GM12801 (cell line): Measurements from ENCODE around the gene CBFA2T3.

Experiments
- CTCF ChIP-seq: IDR thresholded peaks from one replicate; pipeline ENCODE4 v1.5.1; 2011; ENCODE audit warnings: control low read depth; ENCODE audit not compliant: insufficient read length; ENCODE audit errors: extremely low read depth

Gene CBFA2T3

GRCh38 chr16:88861359-88861758, 115.6 kb downstream of the CBFA2T3 start:
- no peak for TF ChIP-seq CTCF

- no peak for TF ChIP-seq CTCF
Measured at GRCh38 chr16:88859381-88860091, 117.5 kb downstream of the CBFA2T3 start.

- TF ChIP-seq CTCF: no peak
Measured at GRCh38 chr16:88857728-88858339, 119.2 kb downstream of the CBFA2T3 start.

GRCh38 chr16:88856828-88857727, 119.9 kb downstream of the CBFA2T3 start, which contains the start of the genes GALNS and TRAPPC2L:
GALNS (minus strand) TSS chr16:88856947; CDS start chr16:88856877, 70 bp downstream.
TRAPPC2L (plus strand) TSS chr16:88857127; CDS start chr16:88857151, 24 bp downstream.
- no peak for TF ChIP-seq CTCF

- TF ChIP-seq CTCF: no peak
Measured at GRCh38 chr16:88856122-88856827, 120.7 kb downstream of the CBFA2T3 start.

- TF ChIP-seq CTCF: no peak
Measured at GRCh38 chr16:88855736-88856121, 121.3 kb downstream of the CBFA2T3 start.
